Measurements from ENCODE around the gene GSN. TPM values are rescaled to one million over a fixed set of nuclear protein-coding genes. Genes with fewer than 3 reads are reported as not detected.
A peak's percentile ranks its signal among the peaks of the same experiment; 100 is the strongest.

The GSN gene
- total RNA-seq, 2 donors from 2014 or later = 57.0 to 77.2 TPM

GRCh38 chr9:121328476-121328875 is 60.5 kb downstream of the GSN start:
- Mint-ChIP-seq H3K4me1 (no peaks in the 10 kb centered on the region), H3K27me3 (ENCODE audit: insufficient read depth) (no peaks in the 10 kb centered on the region)
- no peak overlapping the region for H3K4me3 ChIP-seq (ENCODE audit: low read length)

GRCh38 chr9:121328876-121329681 is 61.1 kb downstream of the GSN start:
- no peaks in the 10 kb centered on the region for H3K4me1 Mint-ChIP-seq
- H3K4me1 ChIP-seq (ENCODE audit: control insufficient read depth, insufficient read depth, low read length) = no peaks in the 10 kb centered on the region
- H3K27me3 ChIP-seq (ENCODE audit: control insufficient read depth, insufficient read depth, low read length, poor library complexity, severe bottlenecking) = no peaks in the 10 kb centered on the region
- TF ChIP-seq CTCF (conservative IDR thresholded peaks at IDR 0.05) = peak; percentile 25
- H3K36me3 ChIP-seq (ENCODE audit: control insufficient read depth, insufficient read depth, low read length) = peaks cover 19% of the 10 kb centered on the region
- H3K9ac ChIP-seq (ENCODE audit: extremely low read depth, low read length, poor library complexity, severe bottlenecking) = no peak overlapping the region
- H3K4me3 Mint-ChIP-seq = no peak overlapping the region
- H3K27ac ChIP-seq (ENCODE audit: low read depth, low read length) = no peak overlapping the region
- H3K27ac Mint-ChIP-seq = no peak overlapping the region
- H3K9me3 Mint-ChIP-seq = no peaks in the 10 kb centered on the region
- 91 to 93% methylated on average over 9 to 16 of the region's 16 CpGs for WGBS, 2 experiments (ENCODE audit: insufficient coverage in 1 of 2, insufficient read length in 1 of 2)
- no peaks in the 10 kb centered on the region for H3K27me3 Mint-ChIP-seq (ENCODE audit: insufficient read depth)
- no peak overlapping the region for H3K4me3 ChIP-seq (ENCODE audit: low read length)
- DNase-seq = no peak
- H3K36me3 Mint-ChIP-seq (ENCODE audit: low read depth) = peaks cover 43% of the 10 kb centered on the region
- no peaks in the 10 kb centered on the region for H3K9me3 ChIP-seq (ENCODE audit: control insufficient read depth, low read length)

More at GRCh38 chr9:121328476-121328875, 60.5 kb downstream of the GSN start:
- H3K9ac ChIP-seq (ENCODE audit: extremely low read depth, low read length, poor library complexity, severe bottlenecking) = no peak overlapping the region
- H3K27ac ChIP-seq (ENCODE audit: low read depth, low read length) = no peak overlapping the region
- Mint-ChIP-seq H3K9me3 (no peaks in the 10 kb centered on the region), H3K4me3 (no peak overlapping the region), H3K36me3 (ENCODE audit: low read depth) (peaks cover 37% of the 10 kb centered on the region), H3K27ac (no peak overlapping the region)
- peaks cover 19% of the 10 kb centered on the region for H3K36me3 ChIP-seq (ENCODE audit: control insufficient read depth, insufficient read depth, low read length)
- no peak for DNase-seq
- no peaks in the 10 kb centered on the region for H3K4me1 ChIP-seq (ENCODE audit: control insufficient read depth, insufficient read depth, low read length)
- H3K9me3 ChIP-seq (ENCODE audit: control insufficient read depth, low read length) = no peaks in the 10 kb centered on the region
- no peak for TF ChIP-seq CTCF (conservative IDR thresholded peaks at IDR 0.05)
- WGBS, 2 experiments (ENCODE audit: insufficient coverage in 1 of 2, insufficient read length in 1 of 2) = 75 to 78% methylated on average over 4 to 8 of the region's 8 CpGs
- H3K27me3 ChIP-seq (ENCODE audit: control insufficient read depth, insufficient read depth, low read length, poor library complexity, severe bottlenecking) = no peaks in the 10 kb centered on the region

GRCh38 chr9:121331549-121331948 is 63.6 kb downstream of the GSN start:
- Histone ChIP-seq H3K27ac (ENCODE audit: low read depth, low read length) (no peak overlapping the region), H3K4me3 (ENCODE audit: low read length) (no peak overlapping the region), H3K9me3 (ENCODE audit: control insufficient read depth, low read length) (no peaks in the 10 kb centered on the region), H3K36me3 (ENCODE audit: control insufficient read depth, insufficient read depth, low read length) (peaks cover 19% of the 10 kb centered on the region), H3K27me3 (ENCODE audit: control insufficient read depth, insufficient read depth, low read length, poor library complexity, severe bottlenecking) (no peaks in the 10 kb centered on the region), H3K9ac (ENCODE audit: extremely low read depth, low read length, poor library complexity, severe bottlenecking) (no peak overlapping the region), H3K4me1 (ENCODE audit: control insufficient read depth, insufficient read depth, low read length) (no peaks in the 10 kb centered on the region)
- Mint-ChIP-seq H3K36me3 (ENCODE audit: low read depth) (peaks cover 38% of the 10 kb centered on the region), H3K27me3 (ENCODE audit: insufficient read depth) (no peaks in the 10 kb centered on the region), H3K27ac (no peak overlapping the region), H3K9me3 (no peaks in the 10 kb centered on the region), H3K4me3 (no peak overlapping the region), H3K4me1 (no peaks in the 10 kb centered on the region)
- TF ChIP-seq CTCF (conservative IDR thresholded peaks at IDR 0.05) = no peak
- WGBS, 2 experiments (ENCODE audit: insufficient coverage in 1 of 2, insufficient read length in 1 of 2) = 85 to 86% methylated on average over 3 of the region's 3 CpGs
- DNase-seq = no peak

Data from endodermal cell (in vitro differentiated cells).